Endometrial microvascular endothelial cells (primary cell): ENCODE data around the gene HBE1. TPM values are rescaled to one million over a fixed set of nuclear protein-coding genes. Genes with fewer than 3 reads are reported as not detected.

ENCODE experiments used
- in situ Hi-C: cut with HindIII; loops from 2 replicates; pipeline ENCODE4 v1.10.0; 2017; ENCODE audit warnings: low sequenced_read_pairs, low pct_unique_long_range_greater_than_20kb; ENCODE audit errors: inconsistent ontology term
- total RNA-seq: library from RNA; depleted of rRNA; stranded (reverse); fragments of >200 nt; gene quantifications from one replicate; pipeline ENCODE4 v1.2.3, GENCODE V29; 2015; ENCODE audit errors: inconsistent ontology term

The HBE1 gene
- total RNA-seq, 1 donor from 2014 or later: not detected

GRCh38 chr11:5241458-5241857 is 28.3 kb downstream of the HBE1 start:
- in situ Hi-C loops: no loop called here

- in situ Hi-C loops: no loop called here
Observed at GRCh38 chr11:5240458-5240857, 29.3 kb downstream of the HBE1 start.

- in situ Hi-C loops: no loop called here
Observed at GRCh38 chr11:5240056-5240455, 29.7 kb downstream of the HBE1 start.

GRCh38 chr11:5239046-5239445 is 30.7 kb downstream of the HBE1 start:
- in situ Hi-C loops: no loop called here

- in situ Hi-C loops: no loop called here
Observed at GRCh38 chr11:5238486-5238885, 31.3 kb downstream of the HBE1 start.

- in situ Hi-C loops: no loop called here
Observed at GRCh38 chr11:5237420-5237819, 32.3 kb downstream of the HBE1 start.

- in situ Hi-C loops: no loop called here
Observed at GRCh38 chr11:5235364-5236095, 34.2 kb downstream of the HBE1 start.

GRCh38 chr11:5234381-5234834 is 35.3 kb downstream of the HBE1 start, which contains the start of gene HBD:
TSS of gene HBD (minus strand) at chr11:5234483. CDS start at chr11:5234433, 50 bp downstream.
- in situ Hi-C loops: no loop called here

- in situ Hi-C loops: no loop called here
Observed at GRCh38 chr11:5233307-5233706, 36.4 kb downstream of the HBE1 start.

- in situ Hi-C loops: no loop called here
Observed at GRCh38 chr11:5232821-5233220, 36.9 kb downstream of the HBE1 start.

GRCh38 chr11:5232176-5232575 is 37.6 kb downstream of the HBE1 start:
- in situ Hi-C loops: no loop called here

- in situ Hi-C loops: no loop called here
Observed at GRCh38 chr11:5231111-5231510, 38.6 kb downstream of the HBE1 start.

GRCh38 chr11:5230266-5230665 is 39.5 kb downstream of the HBE1 start:
- in situ Hi-C loops: no loop called here

GRCh38 chr11:5229796-5230195 is 39.9 kb downstream of the HBE1 start:
- in situ Hi-C loops: no loop called here

GRCh38 chr11:5229356-5229755 is 40.4 kb downstream of the HBE1 start:
- in situ Hi-C loops: no loop called here

- in situ Hi-C loops: no loop called here
Observed at GRCh38 chr11:5228124-5228523, 41.6 kb downstream of the HBE1 start.

GRCh38 chr11:5227681-5228080 is 42.1 kb downstream of the HBE1 start:
- in situ Hi-C loops: no loop called here

- in situ Hi-C loops: no loop called here
Observed at GRCh38 chr11:5226732-5227310, 42.9 kb downstream of the HBE1 start, which contains the start of gene HBB. TSS of gene HBB (minus strand) at chr11:5227071. CDS start at chr11:5227021, 50 bp downstream.

GRCh38 chr11:5225480-5225871 is 44.3 kb downstream of the HBE1 start:
- in situ Hi-C loops: no loop called here
